Measurements from ENCODE around the gene PDZD4.

Gene PDZD4

DNA sequence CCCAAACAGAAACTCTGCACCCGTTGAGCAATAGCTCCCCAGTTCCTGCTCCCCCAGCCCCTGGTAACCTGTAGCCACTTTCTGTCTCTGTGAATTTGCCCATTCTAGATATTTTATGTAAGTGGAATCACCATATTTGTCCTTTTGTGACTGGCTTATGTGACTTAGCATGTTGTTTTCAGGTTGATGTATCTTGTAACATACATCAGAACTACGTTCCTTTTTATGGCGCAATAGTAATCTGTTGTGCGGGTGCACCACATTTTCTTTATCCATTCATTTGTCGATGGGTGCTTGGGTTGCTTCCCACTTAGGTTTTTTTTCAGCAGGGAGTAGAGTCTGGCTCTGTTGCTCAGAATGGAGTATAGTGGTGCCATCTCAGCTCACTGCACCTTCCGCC lies 6.6 kb upstream of the PDZD4 start:
- TF ChIP-seq, protein P1, sequence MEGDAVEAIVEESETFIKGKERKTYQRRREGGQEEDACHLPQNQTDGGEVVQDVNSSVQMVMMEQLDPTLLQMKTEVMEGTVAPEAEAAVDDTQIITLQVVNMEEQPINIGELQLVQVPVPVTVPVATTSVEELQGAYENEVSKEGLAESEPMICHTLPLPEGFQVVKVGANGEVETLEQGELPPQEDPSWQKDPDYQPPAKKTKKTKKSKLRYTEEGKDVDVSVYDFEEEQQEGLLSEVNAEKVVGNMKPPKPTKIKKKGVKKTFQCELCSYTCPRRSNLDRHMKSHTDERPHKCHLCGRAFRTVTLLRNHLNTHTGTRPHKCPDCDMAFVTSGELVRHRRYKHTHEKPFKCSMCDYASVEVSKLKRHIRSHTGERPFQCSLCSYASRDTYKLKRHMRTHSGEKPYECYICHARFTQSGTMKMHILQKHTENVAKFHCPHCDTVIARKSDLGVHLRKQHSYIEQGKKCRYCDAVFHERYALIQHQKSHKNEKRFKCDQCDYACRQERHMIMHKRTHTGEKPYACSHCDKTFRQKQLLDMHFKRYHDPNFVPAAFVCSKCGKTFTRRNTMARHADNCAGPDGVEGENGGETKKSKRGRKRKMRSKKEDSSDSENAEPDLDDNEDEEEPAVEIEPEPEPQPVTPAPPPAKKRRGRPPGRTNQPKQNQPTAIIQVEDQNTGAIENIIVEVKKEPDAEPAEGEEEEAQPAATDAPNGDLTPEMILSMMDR (IDR thresholded peaks at IDR 0.05; ENCODE audit: borderline replicate concordance, insufficient read depth, low read depth, low read length) = no peak

DNA sequence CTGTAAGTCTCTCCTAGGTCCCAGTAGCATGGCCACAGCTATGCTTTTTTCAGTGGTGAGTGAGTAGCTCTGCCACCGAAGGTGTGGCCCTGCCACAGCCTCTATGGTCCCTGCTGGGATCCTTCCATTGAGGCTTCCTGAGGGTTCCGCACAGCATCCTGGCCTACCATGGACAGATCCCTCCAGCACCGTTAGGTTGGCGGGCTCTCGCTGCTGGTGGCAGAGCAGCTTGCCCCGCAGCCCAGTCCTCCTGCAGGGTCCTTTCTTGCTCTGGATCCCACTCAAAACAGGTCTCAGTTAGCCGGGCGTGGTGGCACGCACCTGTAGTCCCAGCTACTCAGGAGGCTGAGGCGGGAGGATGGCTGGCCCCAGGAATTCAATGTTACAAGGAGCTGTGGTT lies 2.4 kb upstream of the PDZD4 start:
- H3K4me3 ChIP-seq (ENCODE audit: low read depth, low read length) = no peak overlapping the region
- TF ChIP-seq, protein P1 (IDR thresholded peaks at IDR 0.05; ENCODE audit: borderline replicate concordance, insufficient read depth, low read depth, low read length) = no peak

More for the DNA sequence above, 6.6 kb upstream of the PDZD4 start:
- H3K4me3 ChIP-seq (ENCODE audit: low read depth, low read length) = no peak overlapping the region

DNA sequence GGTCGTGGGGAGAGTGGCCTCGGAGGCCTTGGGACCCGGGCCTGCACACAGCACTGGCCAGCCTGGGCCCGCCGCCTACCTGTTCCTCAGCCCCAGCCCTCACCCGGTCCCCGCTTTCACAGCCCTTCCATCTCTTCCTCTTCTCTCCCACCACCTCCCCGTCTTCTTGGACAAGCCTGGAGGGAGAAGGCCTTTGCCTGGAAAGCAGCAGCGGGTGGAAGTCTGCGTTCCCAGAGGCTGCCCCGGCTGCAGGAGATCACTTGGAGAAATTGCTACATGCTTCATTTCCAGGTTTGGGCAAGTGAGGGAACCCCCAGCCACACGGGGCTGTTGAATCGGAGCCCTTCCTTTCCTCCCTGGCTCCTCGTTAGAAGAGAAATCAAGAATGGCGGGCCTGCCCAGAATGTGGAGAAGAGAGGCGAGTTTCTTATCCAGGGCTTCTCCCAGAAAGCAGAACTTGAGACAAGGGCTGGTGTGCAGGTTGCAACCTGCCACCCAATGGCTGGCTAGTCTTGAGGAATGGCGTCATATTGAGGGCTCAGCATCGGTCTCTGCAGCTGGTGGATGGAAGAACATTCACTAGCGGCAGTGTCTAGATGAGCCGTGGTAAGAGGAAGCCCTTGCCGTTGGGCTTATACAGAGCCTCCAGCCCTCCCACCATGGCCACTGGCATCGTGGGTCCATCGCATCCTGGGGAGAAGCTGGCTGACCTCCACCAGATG lies 1.2 kb upstream of the PDZD4 start:
- TF ChIP-seq, protein P1 (IDR thresholded peaks at IDR 0.05; ENCODE audit: borderline replicate concordance, insufficient read depth, low read depth, low read length) = no peak
- no peak overlapping the region for H3K4me3 ChIP-seq (ENCODE audit: low read depth, low read length)

DNA sequence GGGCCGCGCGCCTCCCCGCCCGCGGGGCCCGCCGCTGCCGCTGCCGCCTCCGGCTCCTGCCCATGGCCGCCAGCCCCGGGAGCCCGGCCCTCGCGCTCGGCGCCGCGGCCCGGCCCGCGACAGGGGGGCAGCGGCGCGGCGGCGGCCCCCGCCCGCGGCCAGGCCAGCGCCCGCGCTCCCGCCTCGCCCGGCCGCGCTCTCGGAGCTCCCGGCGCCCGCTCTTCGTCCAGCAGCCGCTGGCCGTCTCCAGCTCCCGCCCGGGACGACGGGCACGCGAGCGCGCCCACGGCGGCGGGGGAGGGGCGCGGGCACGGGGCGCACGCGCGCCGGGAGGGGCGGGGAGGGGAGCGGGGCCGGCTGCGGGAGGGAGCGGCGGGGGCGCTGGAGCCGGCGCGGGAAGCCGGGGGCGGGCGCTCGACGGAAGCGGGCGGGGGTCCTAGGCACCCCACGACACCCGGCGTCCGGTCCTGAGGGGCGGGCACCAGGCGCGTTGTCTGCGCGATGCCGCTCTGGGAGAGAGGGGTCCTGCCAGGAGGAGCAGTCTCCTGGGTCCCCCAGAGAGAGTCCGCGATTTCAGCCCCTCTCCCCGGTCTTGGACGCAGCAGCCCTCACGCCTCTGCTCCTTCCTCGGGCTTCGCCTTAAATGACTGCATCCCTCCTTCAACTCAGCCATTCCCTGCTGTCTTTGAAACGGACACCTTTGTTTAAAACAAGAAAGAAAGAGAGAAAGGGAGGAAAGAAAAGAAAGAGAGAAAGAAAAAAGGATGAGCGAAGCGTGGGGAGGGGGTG lies 490 bp upstream of the PDZD4 start:
- H3K4me3 ChIP-seq (ENCODE audit: low read depth, low read length) = no peak overlapping the region
- TF ChIP-seq, protein P1 (IDR thresholded peaks at IDR 0.05; ENCODE audit: borderline replicate concordance, insufficient read depth, low read depth, low read length) = no peak

DNA sequence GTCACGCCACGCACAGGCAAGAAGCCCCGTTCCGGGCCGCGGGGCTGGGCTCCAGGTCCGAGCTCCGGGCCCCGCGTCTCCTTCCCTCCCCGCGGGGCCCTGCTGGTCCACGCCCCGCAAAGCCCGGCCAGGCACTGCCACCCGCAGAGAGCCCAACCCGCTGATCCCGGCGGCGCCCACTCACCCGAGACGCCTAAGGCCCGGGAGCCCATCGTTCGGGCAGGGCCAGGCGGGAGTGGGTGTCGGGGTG lies 870 bp downstream of the PDZD4 start:
- no peak overlapping the region for H3K4me3 ChIP-seq (ENCODE audit: low read depth, low read length)
- TF ChIP-seq, protein P1 (IDR thresholded peaks at IDR 0.05; ENCODE audit: borderline replicate concordance, insufficient read depth, low read depth, low read length) = no peak

DNA sequence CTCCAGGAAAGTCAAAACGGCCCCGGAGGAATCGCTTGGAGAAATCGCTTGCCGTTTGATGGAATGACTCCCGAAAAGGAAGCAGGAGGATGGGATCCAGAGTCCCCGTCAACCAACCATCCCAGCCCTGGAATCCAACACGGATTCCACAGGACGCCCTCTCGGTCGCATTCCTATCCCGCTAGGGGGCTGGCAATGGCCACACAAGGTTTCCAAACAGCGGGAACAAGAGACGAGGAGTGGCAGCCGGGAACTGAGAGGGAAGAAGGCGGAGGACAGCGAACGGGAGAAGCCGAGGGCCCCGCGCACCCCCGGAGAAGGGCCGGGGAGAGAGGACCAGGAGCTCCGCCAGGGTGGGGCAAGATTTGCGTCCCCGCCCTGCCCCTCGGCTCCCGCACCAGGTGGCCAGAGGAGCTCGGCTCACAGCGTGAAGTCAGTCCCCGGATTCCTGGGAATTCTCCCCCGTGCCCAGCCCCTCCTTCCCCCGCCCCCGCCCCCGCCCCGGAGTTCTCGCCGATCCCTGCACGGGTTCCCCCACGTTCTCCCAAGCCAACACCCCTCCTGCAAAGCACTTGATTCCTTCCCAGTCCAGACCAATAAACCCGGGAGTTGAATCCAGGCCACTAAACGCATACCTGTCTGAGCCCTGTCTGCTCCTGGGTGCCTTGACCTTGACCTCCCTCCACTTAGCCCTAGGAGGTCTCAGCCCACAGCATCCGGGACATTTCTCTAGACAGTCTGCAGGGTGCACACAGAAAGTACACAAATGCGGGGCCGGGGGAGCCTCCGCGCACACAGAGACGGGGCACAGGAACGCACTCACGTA lies 1.4 kb downstream of the PDZD4 start:
- TF ChIP-seq, protein P1 (IDR thresholded peaks at IDR 0.05; ENCODE audit: borderline replicate concordance, insufficient read depth, low read depth, low read length) = no peak
- no peak overlapping the region for H3K4me3 ChIP-seq (ENCODE audit: low read depth, low read length)

Measured in GM12875 (cell line).